ENCODE data around the gene S100A1.

S100A1 gene

GRCh38 chr1:153642161-153642560, 13.9 kb downstream of the S100A1 start:
- peaks cover 64% of the 10 kb centered on the region for H3K36me3 ChIP-seq (ENCODE audit: insufficient read depth, low read length)
- H3K79me2 ChIP-seq (ENCODE audit: control insufficient read depth, insufficient read depth, low read length, unreplicated experiment): peaks cover 24% of the 10 kb centered on the region
- no peaks in the 10 kb centered on the region for H3K4me1 ChIP-seq (ENCODE audit: control insufficient read depth, insufficient read depth, low read length, unreplicated experiment)
- no peak overlapping the region for H2AFZ ChIP-seq (ENCODE audit: low read length, unreplicated experiment)
- no peaks in the 10 kb centered on the region for H3K27me3 ChIP-seq (ENCODE audit: insufficient read depth, low read length)
- no peak overlapping the region for H3K4me3 ChIP-seq (ENCODE audit: low read depth, low read length)
- no peak overlapping the region for H3K27ac ChIP-seq (ENCODE audit: low read depth, low read length)

- Histone ChIP-seq H3K36me3 (ENCODE audit: insufficient read depth, low read length) (peaks cover 56% of the 10 kb centered on the region), H3K27ac (ENCODE audit: low read depth, low read length) (no peak overlapping the region), H3K79me2 (ENCODE audit: control insufficient read depth, insufficient read depth, low read length, unreplicated experiment) (peaks cover 17% of the 10 kb centered on the region)
Measured at GRCh38 chr1:153643100-153643499, 14.9 kb downstream of the S100A1 start.

GRCh38 chr1:153643816-153644215, 15.6 kb downstream of the S100A1 start:
- Histone ChIP-seq H3K36me3 (ENCODE audit: insufficient read depth, low read length) (peaks cover 51% of the 10 kb centered on the region), H3K27me3 (ENCODE audit: insufficient read depth, low read length) (no peaks in the 10 kb centered on the region), H3K4me1 (ENCODE audit: control insufficient read depth, insufficient read depth, low read length, unreplicated experiment) (no peaks in the 10 kb centered on the region), H3K4me3 (ENCODE audit: low read depth, low read length) (no peak overlapping the region), H3K27ac (ENCODE audit: low read depth, low read length) (no peak overlapping the region), H2AFZ (ENCODE audit: low read length, unreplicated experiment) (no peak overlapping the region), H3K79me2 (ENCODE audit: control insufficient read depth, insufficient read depth, low read length, unreplicated experiment) (peaks cover 12% of the 10 kb centered on the region)

More at GRCh38 chr1:153643100-153643499, 14.9 kb downstream of the S100A1 start:
- no peak overlapping the region for H3K4me3 ChIP-seq (ENCODE audit: low read depth, low read length)
- H3K4me1 ChIP-seq (ENCODE audit: control insufficient read depth, insufficient read depth, low read length, unreplicated experiment): no peaks in the 10 kb centered on the region
- H3K27me3 ChIP-seq (ENCODE audit: insufficient read depth, low read length): no peaks in the 10 kb centered on the region
- no peak overlapping the region for H2AFZ ChIP-seq (ENCODE audit: low read length, unreplicated experiment)

- Histone ChIP-seq H3K79me2 (ENCODE audit: control insufficient read depth, insufficient read depth, low read length, unreplicated experiment) (peaks cover 1% of the 10 kb centered on the region), H3K36me3 (ENCODE audit: insufficient read depth, low read length) (peaks cover 31% of the 10 kb centered on the region), H3K27ac (ENCODE audit: low read depth, low read length) (no peak overlapping the region), H2AFZ (ENCODE audit: low read length, unreplicated experiment) (no peak overlapping the region), H3K4me3 (ENCODE audit: low read depth, low read length) (no peak overlapping the region), H3K27me3 (ENCODE audit: insufficient read depth, low read length) (no peaks in the 10 kb centered on the region), H3K4me1 (ENCODE audit: control insufficient read depth, insufficient read depth, low read length, unreplicated experiment) (no peaks in the 10 kb centered on the region)
Measured at GRCh38 chr1:153646672-153647345, 18.6 kb downstream of the S100A1 start.

- Histone ChIP-seq H3K79me2 (ENCODE audit: control insufficient read depth, insufficient read depth, low read length, unreplicated experiment) (no peaks in the 10 kb centered on the region), H3K27me3 (ENCODE audit: insufficient read depth, low read length) (no peaks in the 10 kb centered on the region), H3K4me1 (ENCODE audit: control insufficient read depth, insufficient read depth, low read length, unreplicated experiment) (no peaks in the 10 kb centered on the region), H2AFZ (ENCODE audit: low read length, unreplicated experiment) (no peak overlapping the region), H3K36me3 (ENCODE audit: insufficient read depth, low read length) (peaks cover 27% of the 10 kb centered on the region), H3K27ac (ENCODE audit: low read depth, low read length) (no peak overlapping the region), H3K4me3 (ENCODE audit: low read depth, low read length) (no peak overlapping the region)
Measured at GRCh38 chr1:153647346-153647714, 19.1 kb downstream of the S100A1 start.

GRCh38 chr1:153648000-153648643, 19.9 kb downstream of the S100A1 start:
- no peak overlapping the region for H3K27ac ChIP-seq (ENCODE audit: low read depth, low read length)
- peaks cover 27% of the 10 kb centered on the region for H3K36me3 ChIP-seq (ENCODE audit: insufficient read depth, low read length)
- H3K79me2 ChIP-seq (ENCODE audit: control insufficient read depth, insufficient read depth, low read length, unreplicated experiment): no peaks in the 10 kb centered on the region
- no peaks in the 10 kb centered on the region for H3K27me3 ChIP-seq (ENCODE audit: insufficient read depth, low read length)
- no peak overlapping the region for H3K4me3 ChIP-seq (ENCODE audit: low read depth, low read length)
- H2AFZ ChIP-seq (ENCODE audit: low read length, unreplicated experiment): no peak overlapping the region
- peaks cover 7% of the 10 kb centered on the region for H3K4me1 ChIP-seq (ENCODE audit: control insufficient read depth, insufficient read depth, low read length, unreplicated experiment)

- H3K4me3 ChIP-seq (ENCODE audit: low read depth, low read length): no peak overlapping the region
- H2AFZ ChIP-seq (ENCODE audit: low read length, unreplicated experiment): no peak overlapping the region
- peaks cover 17% of the 10 kb centered on the region for H3K36me3 ChIP-seq (ENCODE audit: insufficient read depth, low read length)
- H3K4me1 ChIP-seq (ENCODE audit: control insufficient read depth, insufficient read depth, low read length, unreplicated experiment): peaks cover 7% of the 10 kb centered on the region
- no peaks in the 10 kb centered on the region for H3K27me3 ChIP-seq (ENCODE audit: insufficient read depth, low read length)
- no peak overlapping the region for H3K27ac ChIP-seq (ENCODE audit: low read depth, low read length)
- no peaks in the 10 kb centered on the region for H3K79me2 ChIP-seq (ENCODE audit: control insufficient read depth, insufficient read depth, low read length, unreplicated experiment)
Measured at GRCh38 chr1:153649137-153649862, 21.1 kb downstream of the S100A1 start.

- Histone ChIP-seq H3K27me3 (ENCODE audit: insufficient read depth, low read length) (no peaks in the 10 kb centered on the region), H3K79me2 (ENCODE audit: control insufficient read depth, insufficient read depth, low read length, unreplicated experiment) (no peaks in the 10 kb centered on the region), H3K4me3 (ENCODE audit: low read depth, low read length) (no peak overlapping the region), H3K4me1 (ENCODE audit: control insufficient read depth, insufficient read depth, low read length, unreplicated experiment) (peaks cover 7% of the 10 kb centered on the region), H3K36me3 (ENCODE audit: insufficient read depth, low read length) (peaks cover 12% of the 10 kb centered on the region), H2AFZ (ENCODE audit: low read length, unreplicated experiment) (no peak overlapping the region), H3K27ac (ENCODE audit: low read depth, low read length) (no peak overlapping the region)
Measured at GRCh38 chr1:153649863-153650235, 21.6 kb downstream of the S100A1 start.

GRCh38 chr1:153651771-153652170, 23.5 kb downstream of the S100A1 start:
- Histone ChIP-seq H3K4me1 (ENCODE audit: control insufficient read depth, insufficient read depth, low read length, unreplicated experiment) (peaks cover 7% of the 10 kb centered on the region), H3K79me2 (ENCODE audit: control insufficient read depth, insufficient read depth, low read length, unreplicated experiment) (no peaks in the 10 kb centered on the region), H3K4me3 (ENCODE audit: low read depth, low read length) (no peak overlapping the region), H3K27ac (ENCODE audit: low read depth, low read length) (no peak overlapping the region), H2AFZ (ENCODE audit: low read length, unreplicated experiment) (no peak overlapping the region), H3K27me3 (ENCODE audit: insufficient read depth, low read length) (no peaks in the 10 kb centered on the region), H3K36me3 (ENCODE audit: insufficient read depth, low read length) (no peaks in the 10 kb centered on the region)

- Histone ChIP-seq H3K4me1 (ENCODE audit: control insufficient read depth, insufficient read depth, low read length, unreplicated experiment) (peaks cover 7% of the 10 kb centered on the region), H3K4me3 (ENCODE audit: low read depth, low read length) (no peak overlapping the region), H3K79me2 (ENCODE audit: control insufficient read depth, insufficient read depth, low read length, unreplicated experiment) (no peaks in the 10 kb centered on the region), H3K27ac (ENCODE audit: low read depth, low read length) (0 out of 2 replicates have a peak overlapping the region, but pooled peaks have one; percentile 4), H3K27me3 (ENCODE audit: insufficient read depth, low read length) (no peaks in the 10 kb centered on the region), H2AFZ (ENCODE audit: low read length, unreplicated experiment) (peak overlapping the region; percentile 86), H3K36me3 (ENCODE audit: insufficient read depth, low read length) (no peaks in the 10 kb centered on the region)
Measured at GRCh38 chr1:153652805-153653500, 24.7 kb downstream of the S100A1 start.

Data from ACC112 (cell line).